ENCODE results near the gene RANBP1.

GRCh38 chr22:20173772-20174171, 57.9 kb downstream of the RANBP1 start:
- TF ChIP-seq, protein P1, sequence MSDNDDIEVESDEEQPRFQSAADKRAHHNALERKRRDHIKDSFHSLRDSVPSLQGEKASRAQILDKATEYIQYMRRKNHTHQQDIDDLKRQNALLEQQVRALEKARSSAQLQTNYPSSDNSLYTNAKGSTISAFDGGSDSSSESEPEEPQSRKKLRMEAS (IDR thresholded peaks at IDR 0.05): no peak
- TF ChIP-seq PBX3 (IDR thresholded peaks at IDR 0.05) (no peak), EP300 (IDR thresholded peaks at IDR 0.05) (no peak), JUNB (IDR thresholded peaks at IDR 0.05) (no peak), CEBPB (IDR thresholded peaks at IDR 0.05) (no peak), KDM1A (IDR thresholded peaks at IDR 0.05; ENCODE audit: low read depth) (no peak), REST (IDR thresholded peaks at IDR 0.05) (no peak), CHD4 (IDR thresholded peaks at IDR 0.05; ENCODE audit: borderline replicate concordance) (no peak), ESRRA (IDR thresholded peaks at IDR 0.05; ENCODE audit: borderline replicate concordance, low read length) (no peak), BHLHE40 (IDR thresholded peaks at IDR 0.05; ENCODE audit: low read depth, low read length) (no peak), RNF2 (IDR thresholded peaks at IDR 0.05; ENCODE audit: borderline replicate concordance, low read depth) (no peak)
- TF ChIP-seq, protein P2, sequence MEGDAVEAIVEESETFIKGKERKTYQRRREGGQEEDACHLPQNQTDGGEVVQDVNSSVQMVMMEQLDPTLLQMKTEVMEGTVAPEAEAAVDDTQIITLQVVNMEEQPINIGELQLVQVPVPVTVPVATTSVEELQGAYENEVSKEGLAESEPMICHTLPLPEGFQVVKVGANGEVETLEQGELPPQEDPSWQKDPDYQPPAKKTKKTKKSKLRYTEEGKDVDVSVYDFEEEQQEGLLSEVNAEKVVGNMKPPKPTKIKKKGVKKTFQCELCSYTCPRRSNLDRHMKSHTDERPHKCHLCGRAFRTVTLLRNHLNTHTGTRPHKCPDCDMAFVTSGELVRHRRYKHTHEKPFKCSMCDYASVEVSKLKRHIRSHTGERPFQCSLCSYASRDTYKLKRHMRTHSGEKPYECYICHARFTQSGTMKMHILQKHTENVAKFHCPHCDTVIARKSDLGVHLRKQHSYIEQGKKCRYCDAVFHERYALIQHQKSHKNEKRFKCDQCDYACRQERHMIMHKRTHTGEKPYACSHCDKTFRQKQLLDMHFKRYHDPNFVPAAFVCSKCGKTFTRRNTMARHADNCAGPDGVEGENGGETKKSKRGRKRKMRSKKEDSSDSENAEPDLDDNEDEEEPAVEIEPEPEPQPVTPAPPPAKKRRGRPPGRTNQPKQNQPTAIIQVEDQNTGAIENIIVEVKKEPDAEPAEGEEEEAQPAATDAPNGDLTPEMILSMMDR (IDR thresholded peaks at IDR 0.05): no peak
